Right lung (tissue), 5 donors: Measurements from ENCODE around the gene DOK1. TPM values are rescaled to one million over a fixed set of nuclear protein-coding genes. Genes with fewer than 3 reads are reported as not detected.
A peak's percentile ranks its signal among the peaks of the same experiment; 100 is the strongest.
"Not testable (repeated sequence)": the region's sequence is repeated elsewhere in the genome, so short reads cannot be mapped to it uniquely, and the experiment has no call there.

Experiments used
- DNase-seq, 2 donors: peaks; one replicate each; pipeline ENCODE4 v3.0.0-alpha.2; 2013
- polyA plus RNA-seq, 5 donors: library from polyadenylated mRNA; unstranded; fragments of 120-200 nt; gene quantifications; one replicate each; pipeline versions ENCODE4 v1.2.1 to v1.2.3, GENCODE V29; 2013; ENCODE audit warnings: inconsistent platforms in 1 of 5, low replicate concordance in 1 of 5; ENCODE audit not compliant: insufficient read length in 5 of 5, insufficient read depth in 1 of 5

The DOK1 gene
- polyA plus RNA-seq, 5 donors: 7.7 to 11.8 (median 9.7) TPM

DNA sequence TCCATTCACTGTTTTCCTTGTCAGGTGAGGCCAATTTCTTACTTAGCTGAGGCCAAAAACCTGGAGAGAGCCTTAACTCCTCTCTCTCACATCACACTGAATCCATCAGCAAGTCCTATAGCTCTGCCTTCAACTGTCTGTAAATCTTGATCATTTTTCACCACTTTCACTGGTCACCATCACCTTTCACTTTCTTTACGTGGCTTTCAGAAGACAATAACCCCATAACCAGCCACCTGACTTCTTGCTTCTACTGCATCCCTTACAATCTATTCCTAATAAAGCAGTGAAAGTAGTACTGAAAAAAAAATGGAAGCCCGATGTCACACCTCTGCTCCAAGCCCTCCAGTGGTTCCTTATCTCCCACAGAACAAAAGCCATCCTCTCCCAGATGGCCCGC lies 8.5 kb upstream of the DOK1 start:
- DNase-seq: no peak

GRCh38 chr2:74548285-74548899 lies 6.1 kb upstream of the DOK1 start:
- peak in 1 of 2 donors; percentile 7 for DNase-seq

GRCh38 chr2:74548900-74549826 lies 5.4 kb upstream of the DOK1 start:
- peak; percentile 50 to 57 for DNase-seq

DNA sequence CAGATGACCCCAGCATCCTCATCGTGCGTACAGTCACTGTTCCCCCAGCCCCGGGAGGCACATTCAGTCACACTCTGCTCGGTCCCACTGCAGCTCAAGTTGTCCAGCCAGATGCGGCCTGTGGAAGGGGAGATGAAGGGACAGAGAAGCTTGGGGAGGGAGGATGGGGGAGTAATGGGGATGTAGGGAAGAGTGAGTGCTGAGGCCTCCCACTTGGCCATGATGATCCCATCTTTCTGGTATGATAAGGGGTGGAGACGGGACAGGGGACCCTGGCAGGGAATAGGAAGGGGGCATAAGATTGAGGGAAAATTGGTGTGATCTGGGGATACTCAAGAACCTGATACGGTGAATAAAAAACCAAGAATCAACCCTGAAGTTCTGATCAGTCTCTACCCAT lies 4.3 kb upstream of the DOK1 start:
- DNase-seq: no peak

DNA sequence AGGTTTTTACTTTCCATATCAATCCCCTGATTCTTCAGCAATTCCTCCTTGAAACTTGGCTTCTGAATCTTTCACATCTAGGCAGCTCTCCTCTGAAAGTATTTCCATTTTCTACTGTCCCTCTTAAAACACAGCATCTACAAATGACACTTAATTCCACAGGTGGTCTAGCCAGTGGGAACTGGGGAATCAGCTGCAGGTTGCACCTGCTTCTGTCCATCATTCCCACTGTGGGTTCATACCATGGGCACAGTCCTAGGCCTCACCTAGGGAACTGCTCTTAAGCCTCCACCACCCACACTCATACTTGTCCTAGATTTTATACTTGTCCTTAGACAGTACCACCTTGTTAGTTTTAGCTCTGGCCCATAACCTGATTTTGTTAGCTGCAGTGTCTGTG lies 3.0 kb upstream of the DOK1 start:
- DNase-seq: no peak

- no peak for DNase-seq
Observed at GRCh38 chr2:74551942-74552913, 2.3 kb upstream of the DOK1 start.

DNA sequence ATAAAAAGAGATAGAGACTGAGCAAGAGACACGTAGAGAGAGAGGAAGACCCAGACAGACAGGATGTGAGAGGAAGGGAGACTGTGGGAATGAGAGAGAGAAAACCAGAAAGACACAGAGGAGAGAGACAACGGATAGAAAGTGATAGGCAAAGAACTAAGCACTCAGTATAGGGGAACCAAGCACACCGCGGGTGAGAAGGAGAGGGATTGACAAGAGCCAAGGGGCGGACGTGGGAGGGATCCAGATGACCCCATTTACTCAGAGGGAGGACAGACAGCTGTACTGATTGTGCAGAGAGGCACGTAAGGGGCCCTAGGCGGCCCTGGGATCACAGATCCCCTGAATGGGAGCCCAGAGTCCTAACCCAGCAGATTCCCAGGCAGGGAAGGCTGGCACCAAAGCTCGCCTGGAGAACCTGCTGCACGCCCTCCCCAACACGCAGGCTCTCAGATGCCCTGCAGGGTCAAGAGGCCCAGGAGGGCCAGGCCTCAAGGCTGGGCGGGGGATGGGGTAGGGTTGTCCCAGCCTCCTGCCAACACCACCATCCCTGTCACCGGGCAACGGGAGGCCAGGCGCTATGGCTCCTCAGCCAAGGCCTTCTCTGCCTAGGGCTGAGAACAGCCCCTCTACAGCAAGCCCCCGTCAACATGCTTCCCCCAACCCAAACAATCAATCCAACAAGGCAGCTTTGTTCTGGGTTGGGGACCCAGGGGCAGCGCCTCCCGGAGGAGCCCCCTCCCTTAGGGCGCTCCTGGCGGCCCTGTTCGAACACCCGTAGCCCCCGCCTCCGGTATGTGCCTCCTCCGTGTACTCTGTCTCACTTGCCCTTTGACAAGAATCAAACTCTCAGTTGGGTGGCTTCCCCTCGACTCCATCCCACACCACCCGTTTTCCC lies 1.4 kb upstream of the DOK1 start:
- no peak for DNase-seq

DNA sequence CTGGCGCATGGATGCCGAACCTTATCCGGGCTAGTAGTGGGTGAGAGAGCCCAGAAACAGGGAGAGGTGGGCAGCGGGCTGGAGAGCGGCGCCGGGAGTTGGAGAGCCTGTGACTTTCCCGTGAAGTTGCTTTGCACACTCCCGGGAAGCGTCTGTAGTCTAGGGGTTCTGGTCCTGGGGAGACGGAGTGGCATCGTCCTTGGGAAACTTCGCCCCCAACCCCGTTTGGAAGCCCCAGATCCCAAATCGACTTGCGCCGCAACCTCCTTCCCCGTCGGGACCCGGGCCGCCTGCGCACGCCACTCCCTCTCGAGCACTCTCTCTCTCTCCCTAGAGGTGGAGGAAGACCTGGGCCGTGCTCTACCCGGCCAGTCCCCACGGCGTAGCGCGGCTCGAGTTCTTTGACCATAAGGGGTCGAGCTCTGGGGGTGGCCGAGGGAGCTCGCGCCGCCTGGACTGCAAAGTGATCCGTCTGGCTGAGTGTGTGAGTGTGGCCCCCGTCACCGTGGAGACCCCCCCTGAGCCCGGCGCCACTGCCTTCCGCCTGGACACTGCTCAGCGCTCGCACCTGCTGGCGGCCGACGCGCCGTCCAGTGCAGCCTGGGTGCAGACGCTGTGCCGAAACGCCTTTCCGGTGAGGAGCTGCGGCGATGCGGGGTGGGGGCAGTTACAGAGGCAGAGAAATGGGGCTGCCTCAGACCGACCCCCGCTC lies 456 bp downstream of the DOK1 start:
- DNase-seq: no peak

DNA sequence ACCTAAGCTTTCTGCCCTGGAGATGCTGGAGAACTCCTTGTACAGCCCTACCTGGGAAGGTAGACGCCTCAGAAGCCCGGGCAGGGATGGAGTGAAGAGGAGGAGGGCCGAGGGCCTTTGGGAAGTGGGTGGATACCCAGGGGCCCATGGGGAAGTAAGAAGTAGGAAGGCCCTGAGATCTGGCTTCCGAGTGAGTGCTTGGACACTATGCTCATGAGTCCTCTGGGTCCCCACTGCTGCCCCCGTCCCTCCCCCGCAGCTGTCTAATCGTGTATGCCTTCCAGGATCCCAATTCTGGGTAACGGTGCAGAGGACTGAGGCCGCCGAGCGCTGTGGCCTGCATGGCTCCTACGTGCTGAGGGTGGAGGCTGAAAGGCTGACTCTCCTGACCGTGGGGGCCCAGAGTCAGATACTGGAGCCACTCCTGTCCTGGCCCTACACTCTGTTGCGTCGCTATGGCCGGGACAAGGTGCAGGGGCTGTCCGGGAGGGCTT lies 1.1 kb downstream of the DOK1 start:
- no peak for DNase-seq

GRCh38 chr2:74556159-74556558 lies 1.6 kb downstream of the DOK1 start:
- no peak for DNase-seq

DNA sequence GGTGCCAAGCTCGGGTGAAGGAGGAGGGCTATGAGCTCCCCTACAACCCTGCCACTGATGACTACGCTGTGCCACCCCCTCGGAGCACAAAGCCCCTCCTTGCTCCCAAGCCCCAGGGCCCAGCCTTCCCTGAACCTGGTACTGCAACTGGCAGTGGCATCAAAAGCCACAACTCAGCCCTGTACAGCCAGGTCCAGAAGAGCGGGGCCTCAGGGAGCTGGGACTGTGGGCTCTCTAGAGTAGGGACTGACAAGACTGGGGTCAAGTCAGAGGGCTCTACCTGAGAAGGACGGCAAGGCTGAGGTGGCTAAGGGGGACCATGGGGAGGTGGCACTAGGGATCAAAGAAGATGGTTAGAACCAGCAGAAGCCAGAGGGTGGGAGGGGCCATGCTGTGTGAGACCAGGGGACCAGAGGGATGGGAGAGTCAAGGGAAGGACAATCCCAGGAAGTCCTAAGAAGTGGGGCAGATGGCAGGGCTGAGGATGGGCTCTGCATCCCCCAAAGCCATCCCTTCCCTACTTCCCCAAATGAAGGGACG lies 2.4 kb downstream of the DOK1 start:
- DNase-seq: no peak

GRCh38 chr2:74558284-74559230 lies 4.0 kb downstream of the DOK1 start:
- no peak for DNase-seq

DNA sequence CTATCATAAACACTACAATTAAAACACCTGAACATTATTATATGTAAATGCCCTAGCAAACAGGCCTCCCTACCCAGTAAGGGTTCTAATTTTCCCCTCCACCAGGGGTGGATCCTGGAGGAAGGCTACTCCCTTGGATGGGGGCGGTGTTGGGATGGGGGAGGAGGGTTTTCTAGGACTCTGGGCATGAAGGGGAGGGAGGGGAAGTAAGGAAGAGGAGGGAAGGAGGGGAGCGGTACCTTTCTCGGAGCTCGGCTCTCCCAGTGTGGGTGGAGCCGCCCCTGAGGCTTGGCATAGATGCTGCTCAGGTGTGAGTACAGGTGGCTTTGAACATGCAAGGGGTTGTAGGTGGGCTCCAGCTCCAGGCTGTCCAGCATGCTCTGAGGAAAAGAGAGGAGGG lies 5.4 kb downstream of the DOK1 start:
- DNase-seq: no peak

DNA sequence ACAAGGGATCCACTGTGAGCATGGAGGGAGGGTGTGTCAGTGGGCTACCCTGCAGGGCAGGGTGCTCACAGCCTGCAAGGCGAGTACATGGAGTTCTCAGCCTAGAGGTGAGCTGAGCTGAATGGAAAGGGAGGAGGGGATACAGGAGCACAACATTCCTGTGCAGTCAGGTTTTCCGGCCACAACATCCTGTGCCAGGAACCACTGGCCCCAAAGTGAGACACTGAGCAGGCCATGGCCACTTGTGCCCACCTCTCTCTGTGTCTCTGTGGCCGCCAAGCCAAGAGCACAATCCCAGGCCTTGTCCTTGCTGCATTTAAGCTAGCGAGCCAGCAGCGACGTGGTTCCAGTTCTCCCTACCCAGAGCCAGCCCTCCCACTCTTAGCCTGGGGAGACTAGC lies 6.1 kb downstream of the DOK1 start:
- DNase-seq: no peak

DNA sequence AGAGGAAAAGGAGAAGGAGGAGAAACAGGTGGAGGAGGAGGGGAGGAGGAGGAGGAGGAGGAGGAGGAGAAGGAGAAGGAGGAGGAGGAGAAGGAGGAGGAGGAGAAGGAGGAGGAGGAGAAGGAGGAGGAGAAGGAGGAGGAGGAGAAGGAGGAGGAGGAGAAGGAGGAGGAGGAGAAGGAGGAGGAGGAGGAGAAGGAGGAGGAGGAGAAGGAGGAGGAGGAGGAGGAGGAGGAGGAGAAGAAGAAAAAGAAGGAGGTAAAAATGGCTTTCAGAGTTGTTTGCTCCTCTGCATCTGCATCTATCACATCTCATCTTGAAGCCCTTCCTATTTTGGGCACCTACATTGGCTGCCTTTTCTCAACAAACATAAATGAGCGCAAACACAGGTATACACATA lies 6.5 kb downstream of the DOK1 start:
- not testable (repeated sequence) for DNase-seq

GRCh38 chr2:74562126-74562775 lies 7.7 kb downstream of the DOK1 start:
- DNase-seq: no peak

DNA sequence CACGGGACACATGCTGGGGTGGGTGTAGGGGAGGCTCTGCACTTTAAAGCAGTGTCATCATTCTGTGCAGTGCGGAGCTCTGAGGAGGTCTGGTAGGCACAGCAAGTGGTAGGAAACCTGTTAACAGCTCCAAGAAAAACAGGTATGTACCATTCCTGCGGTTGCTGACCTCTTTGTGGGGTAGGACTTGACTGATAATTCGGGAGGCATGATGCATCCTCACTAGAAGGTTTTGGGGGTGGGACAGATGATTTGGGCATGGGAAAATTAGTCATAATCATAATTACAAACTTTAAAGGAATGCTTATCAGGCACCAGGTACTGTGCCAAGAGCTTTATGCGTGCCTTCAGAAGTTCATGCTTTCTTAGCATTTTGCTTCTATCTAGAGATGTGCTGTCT lies 9.7 kb downstream of the DOK1 start:
- no peak for DNase-seq

DNA sequence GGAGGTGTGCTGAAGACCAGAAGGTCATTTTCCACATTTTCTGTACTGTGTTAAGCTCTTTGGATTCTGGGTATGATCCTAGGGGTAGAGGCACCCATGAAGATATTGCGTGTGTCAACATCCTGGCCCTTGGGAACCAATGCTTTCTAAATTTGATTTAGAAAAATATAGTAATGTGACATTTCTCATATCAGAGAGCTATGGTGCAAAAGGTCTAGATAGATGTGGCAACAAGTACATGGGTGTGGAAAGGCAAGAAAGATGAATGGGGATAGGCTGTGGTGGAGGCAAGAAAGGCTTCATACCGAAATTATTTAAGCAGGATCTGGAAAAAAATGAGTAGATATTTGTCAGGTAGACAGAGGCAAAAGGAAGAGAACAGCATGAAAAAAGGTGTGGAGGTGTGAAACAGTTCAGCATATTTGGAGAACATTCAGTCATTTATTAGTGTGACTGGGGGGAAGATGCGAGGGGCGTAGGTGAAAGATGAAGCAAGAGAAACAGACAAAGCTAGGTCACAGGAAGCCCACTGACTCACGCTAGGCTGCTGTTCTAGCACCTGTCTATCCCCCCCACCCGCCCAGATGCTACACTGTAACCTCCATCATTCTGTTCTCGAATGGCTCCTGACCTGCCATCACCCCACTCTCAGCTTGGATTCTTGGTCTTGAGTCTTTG lies 11.7 kb downstream of the DOK1 start:
- no peak for DNase-seq
